HCT116 (cell line): ENCODE measurements around the gene HK2. TPM values are rescaled to one million over a fixed set of nuclear protein-coding genes. Genes with fewer than 3 reads are reported as not detected.

Experiments
- ATAC-seq: fragments of 200-7000 bp; cut with Tn5 transposase; 2 replicates; pipeline ENCODE4 v1.9.1; 2020; ENCODE audit warnings: mild to moderate bottlenecking, moderate library complexity
- BruUV-seq: library from RNA; stranded (reverse); fragments of 400-500 nt; replicated peaks from 2 replicates; lab custom pipeline; 2021; lab: Mats Ljungman, UMichigan
- CTCF ChIA-PET: fragments of 300-600 bp; sonication (Branson Sonifier 250); formaldehyde crosslinking; loops from one replicate; lab custom pipeline; 2021; ENCODE audit warnings: antibody characterized with exemption; lab: Charles Lee
- POLR2A ChIA-PET: fragments of 300-600, 350-600 bp; sonication (Branson Sonifier 250); formaldehyde crosslinking; loops from one replicate; lab custom pipeline; 2021; ENCODE audit warnings: antibody characterized with exemption; lab: Charles Lee
- RAD21 ChIA-PET, 2 experiments: fragments of 300-600 bp; sonication (Branson Sonifier 250); formaldehyde crosslinking; loops; one replicate each; lab custom pipeline; 2023; ENCODE audit warnings: low total read pairs in 2 of 2; ENCODE audit not compliant: uncharacterized antibody in 2 of 2, unreplicated experiment in 2 of 2, low non-redundant PET in 1 of 2; lab: Charles Lee
- DNase-seq: peaks from one replicate; pipeline ENCODE4 v3.0.0-alpha.2; 2010; ENCODE audit warnings: low read depth, low spot score
- H2AFZ ChIP-seq: fragments of 200-600 bp; shearing (Covaris generic), sonication (generic); 2 replicates; pipeline ENCODE4 v1.6.1; 2017; ENCODE audit warnings: low read depth, mixed run types, mixed read lengths, antibody characterized with exemption, low read length; ENCODE audit not compliant: poor library complexity, severe bottlenecking
- H3K27ac ChIP-seq: 2 replicates; pipeline ENCODE4 v1.5.1; 2012; ENCODE audit warnings: low read depth, low read length
- H3K27me3 ChIP-seq: fragments of 200-600 bp; sonication (generic); 2 replicates; pipeline ENCODE4 v1.6.1; 2016; ENCODE audit warnings: mixed run types, low read length, mixed read lengths; ENCODE audit not compliant: insufficient read depth
- H3K36me3 ChIP-seq, 2 experiments: fragments of 200-500 bp in 1 of 2; fragments of 200-600 bp in 1 of 2; sonication (Bioruptor generic) in 1 of 2; sonication (generic) in 1 of 2; 2 replicates each; pipeline versions ENCODE4 v1.5.1 to v1.6.1; 2014 to 2016; ENCODE audit warnings: low read length in 2 of 2, inconsistent platforms in 1 of 2, mixed read lengths in 1 of 2, mixed run types in 1 of 2; ENCODE audit not compliant: insufficient read depth in 2 of 2, control insufficient read depth in 1 of 2
- H3K4me1 ChIP-seq, 2 experiments: fragments of 200-600 bp in 1 of 2; sonication (generic) in 1 of 2; 2 replicates each; pipeline versions ENCODE4 v1.5.1 to v1.6.1; 2012 to 2017; ENCODE audit warnings: low read length in 2 of 2, inconsistent platforms in 1 of 2, mild to moderate bottlenecking in 1 of 2, mixed read lengths in 1 of 2, mixed run types in 1 of 2, moderate library complexity in 1 of 2; ENCODE audit not compliant: insufficient read depth in 2 of 2, control insufficient read depth in 1 of 2
- H3K4me2 ChIP-seq: fragments of 200-600 bp; sonication (generic); 2 replicates; pipeline ENCODE4 v1.6.1; 2017; ENCODE audit warnings: mixed run types, low read length, mixed read lengths
- H3K4me3 ChIP-seq, 2 experiments: fragments of 200-600 bp in 1 of 2; sonication (generic) in 1 of 2; replicated peaks in 1 of 2; 2 replicates each; pipeline ENCODE4 v1.5.1; 2011 to 2016; ENCODE audit warnings: low read length in 2 of 2, control low read depth in 1 of 2, low read depth in 1 of 2, mild to moderate bottlenecking in 1 of 2, mixed read lengths in 1 of 2, mixed run types in 1 of 2
- H3K79me2 ChIP-seq: fragments of 200-600 bp; sonication (generic); 2 replicates; pipeline ENCODE4 v1.6.1; 2017; ENCODE audit warnings: mild to moderate bottlenecking, mixed run types, low read length, moderate library complexity, mixed read lengths; ENCODE audit not compliant: insufficient read depth
- H3K9ac ChIP-seq: fragments of 200-600 bp; sonication (generic); 2 replicates; pipeline ENCODE4 v1.6.1; 2016; ENCODE audit warnings: low read length, mixed read lengths
- H3K9me2 ChIP-seq: fragments of 200-600 bp; sonication (generic), shearing (Covaris generic); 2 replicates; pipeline ENCODE4 v1.6.1; 2017; ENCODE audit warnings: mixed run types, mild to moderate bottlenecking, moderate library complexity; ENCODE audit not compliant: insufficient read depth
- H3K9me3 ChIP-seq, 2 experiments: fragments of 200-500 bp in 1 of 2; fragments of 200-600 bp in 1 of 2; sonication (Bioruptor generic) in 1 of 2; sonication (generic) in 1 of 2; 2 replicates each; pipeline ENCODE4 v1.6.1; 2014 to 2017; ENCODE audit warnings: low read length in 2 of 2, mixed read lengths in 2 of 2, inconsistent platforms in 1 of 2, low read depth in 1 of 2, mild to moderate bottlenecking in 1 of 2, mixed run types in 1 of 2, moderate library complexity in 1 of 2; ENCODE audit not compliant: control insufficient read depth in 1 of 2, insufficient read depth in 1 of 2
- H4K20me1 ChIP-seq: fragments of 200-600 bp; sonication (generic), shearing (Covaris generic); 2 replicates; pipeline ENCODE4 v1.6.1; 2017; ENCODE audit warnings: mixed run types, mild to moderate bottlenecking, moderate library complexity; ENCODE audit not compliant: insufficient read depth
- CTCF ChIP-seq, 3 experiments: fragments of 200-600 bp in 1 of 3; sonication (generic) in 1 of 3; IDR thresholded peaks in 2 of 3; conservative IDR thresholded peaks in 1 of 3; 2 replicates each; pipeline ENCODE4 v1.5.1; 2012 to 2017; ENCODE audit warnings: low read depth in 2 of 3, low read length in 2 of 3, antibody characterized with exemption in 1 of 3, borderline replicate concordance in 1 of 3, control low read depth in 1 of 3, mild to moderate bottlenecking in 1 of 3, mixed read lengths in 1 of 3, mixed run types in 1 of 3, moderate library complexity in 1 of 3; ENCODE audit not compliant: insufficient read depth in 1 of 3
- EGR1 ChIP-seq: IDR thresholded peaks from 2 replicates; pipeline ENCODE4 v1.6.1; 2012; ENCODE audit warnings: low read depth
- ELF1 ChIP-seq: IDR thresholded peaks from 2 replicates; pipeline ENCODE4 v1.6.1; 2012; ENCODE audit warnings: low read depth, borderline replicate concordance
- FOSL1 ChIP-seq: IDR thresholded peaks from 2 replicates; pipeline ENCODE4 v1.6.1; 2012; ENCODE audit warnings: low read depth
- MAX ChIP-seq: IDR thresholded peaks from 2 replicates; pipeline ENCODE4 v1.6.1; 2012
- POLR2A ChIP-seq: IDR thresholded peaks from 2 replicates; pipeline ENCODE4 v1.7.0; 2011; ENCODE audit warnings: borderline replicate concordance; ENCODE audit not compliant: insufficient read depth, insufficient read length; ENCODE audit errors: extremely low read depth
- POLR2AphosphoS5 ChIP-seq: IDR thresholded peaks from 2 replicates; pipeline ENCODE4 v1.6.1; 2011; ENCODE audit warnings: mild to moderate bottlenecking, low read depth, low read length, moderate library complexity
- SIN3A ChIP-seq: IDR thresholded peaks from 2 replicates; pipeline ENCODE4 v1.6.1; 2012; ENCODE audit warnings: low read depth
- SP1 ChIP-seq: IDR thresholded peaks from 2 replicates; pipeline ENCODE4 v1.6.1; 2012; ENCODE audit warnings: low read depth
- SRF ChIP-seq: IDR thresholded peaks from 2 replicates; pipeline ENCODE4 v1.6.1; 2012; ENCODE audit warnings: low read depth
- YY1 ChIP-seq: IDR thresholded peaks from 2 replicates; pipeline ENCODE4 v1.6.1; 2011; ENCODE audit warnings: low read length, low read depth, moderate library complexity, mild to moderate bottlenecking; ENCODE audit not compliant: insufficient replicate concordance; ENCODE audit errors: extremely low read depth
- ZFX ChIP-seq: fragments of 450-650 bp; IDR thresholded peaks from 2 replicates; pipeline ENCODE4 v1.6.1; 2017
- ZNF274 ChIP-seq: fragments of 200-500 bp; sonication (Bioruptor generic); IDR thresholded peaks from 2 replicates; pipeline ENCODE4 v1.6.1; 2014; ENCODE audit warnings: mild to moderate bottlenecking, low read depth, low read length, inconsistent platforms
- intact Hi-C: fragments of 100-400 bp; cut with micrococcal nuclease; formaldehyde crosslinking; loops from 2 replicates; pipeline ENCODE4 v1.10.0; 2022
- total RNA-seq: library from RNA; stranded (reverse); gene quantifications from one replicate; pipeline ENCODE4 v1.2.1, GENCODE V29; 2021; ENCODE audit not compliant: unreplicated experiment
- TF ChIP-seq, protein P1 (sequence below): IDR thresholded peaks from 2 replicates; pipeline ENCODE4 v1.6.1; 2011; ENCODE audit warnings: mild to moderate bottlenecking, low read length, moderate library complexity; ENCODE audit not compliant: insufficient replicate concordance; ENCODE audit errors: extremely low read depth
- TF ChIP-seq, protein P2 (sequence below): IDR thresholded peaks from 2 replicates; pipeline ENCODE4 v1.6.1; 2012; ENCODE audit warnings: low read depth

Gene HK2
- total RNA-seq, 1 experiment from 2014 or later = 42.5 TPM

GRCh38 chr2:74922592-74923227, 88.8 kb downstream of the HK2 start:
- no peak overlapping the region for H2AFZ ChIP-seq
- ATAC-seq = no peak
- peaks cover 0 to 4% of the 10 kb centered on the region in 2 experiments; a peak in 1 of 4 replicates for H3K4me1 ChIP-seq
- RAD21 ChIA-PET = no interaction called here
- intact Hi-C loops = loop anchor here (5.0 kb wide), 1 partner anchor 685 kb away; no protein-coding TSS in a partner anchor
- no TSS peak for BruUV-seq
- H3K4me2 ChIP-seq = no peak overlapping the region
- H3K9ac ChIP-seq = no peak overlapping the region
- CTCF ChIA-PET = no interaction called here
- H4K20me1 ChIP-seq = no peaks in the 10 kb centered on the region
- POLR2A ChIA-PET = interaction anchor here (0.6 kb wide), 1 partner anchor 215 kb away, joined by 4 read pairs; no protein-coding TSS in a partner anchor
- no peaks in the 10 kb centered on the region for H3K9me2 ChIP-seq
- H3K9me3 ChIP-seq = no peaks in the 10 kb centered on the region
- TF ChIP-seq ZNF274 = no peak
- no peak for TF ChIP-seq ZFX
- TF ChIP-seq FOSL1 = no peak
- no peak for TF ChIP-seq CTCF (IDR thresholded peaks at IDR 0.05 in 2 of 3, conservative IDR thresholded peaks at IDR 0.05 in 1 of 3; ENCODE audit: borderline replicate concordance in 1 of 3, insufficient read depth in 1 of 3, low read depth in 2 of 3, low read length in 2 of 3)
- no peak for TF ChIP-seq MAX
- TF ChIP-seq, protein P1, sequence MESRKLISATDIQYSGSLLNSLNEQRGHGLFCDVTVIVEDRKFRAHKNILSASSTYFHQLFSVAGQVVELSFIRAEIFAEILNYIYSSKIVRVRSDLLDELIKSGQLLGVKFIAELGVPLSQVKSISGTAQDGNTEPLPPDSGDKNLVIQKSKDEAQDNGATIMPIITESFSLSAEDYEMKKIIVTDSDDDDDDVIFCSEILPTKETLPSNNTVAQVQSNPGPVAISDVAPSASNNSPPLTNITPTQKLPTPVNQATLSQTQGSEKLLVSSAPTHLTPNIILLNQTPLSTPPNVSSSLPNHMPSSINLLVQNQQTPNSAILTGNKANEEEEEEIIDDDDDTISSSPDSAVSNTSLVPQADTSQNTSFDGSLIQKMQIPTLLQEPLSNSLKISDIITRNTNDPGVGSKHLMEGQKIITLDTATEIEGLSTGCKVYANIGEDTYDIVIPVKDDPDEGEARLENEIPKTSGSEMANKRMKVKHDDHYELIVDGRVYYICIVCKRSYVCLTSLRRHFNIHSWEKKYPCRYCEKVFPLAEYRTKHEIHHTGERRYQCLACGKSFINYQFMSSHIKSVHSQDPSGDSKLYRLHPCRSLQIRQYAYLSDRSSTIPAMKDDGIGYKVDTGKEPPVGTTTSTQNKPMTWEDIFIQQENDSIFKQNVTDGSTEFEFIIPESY = no peak
- TF ChIP-seq SP1 = no peak
- no peak for TF ChIP-seq POLR2AphosphoS5
- no peak for TF ChIP-seq ELF1
- TF ChIP-seq SIN3A = no peak
- TF ChIP-seq YY1 = no peak
- TF ChIP-seq, protein P2, sequence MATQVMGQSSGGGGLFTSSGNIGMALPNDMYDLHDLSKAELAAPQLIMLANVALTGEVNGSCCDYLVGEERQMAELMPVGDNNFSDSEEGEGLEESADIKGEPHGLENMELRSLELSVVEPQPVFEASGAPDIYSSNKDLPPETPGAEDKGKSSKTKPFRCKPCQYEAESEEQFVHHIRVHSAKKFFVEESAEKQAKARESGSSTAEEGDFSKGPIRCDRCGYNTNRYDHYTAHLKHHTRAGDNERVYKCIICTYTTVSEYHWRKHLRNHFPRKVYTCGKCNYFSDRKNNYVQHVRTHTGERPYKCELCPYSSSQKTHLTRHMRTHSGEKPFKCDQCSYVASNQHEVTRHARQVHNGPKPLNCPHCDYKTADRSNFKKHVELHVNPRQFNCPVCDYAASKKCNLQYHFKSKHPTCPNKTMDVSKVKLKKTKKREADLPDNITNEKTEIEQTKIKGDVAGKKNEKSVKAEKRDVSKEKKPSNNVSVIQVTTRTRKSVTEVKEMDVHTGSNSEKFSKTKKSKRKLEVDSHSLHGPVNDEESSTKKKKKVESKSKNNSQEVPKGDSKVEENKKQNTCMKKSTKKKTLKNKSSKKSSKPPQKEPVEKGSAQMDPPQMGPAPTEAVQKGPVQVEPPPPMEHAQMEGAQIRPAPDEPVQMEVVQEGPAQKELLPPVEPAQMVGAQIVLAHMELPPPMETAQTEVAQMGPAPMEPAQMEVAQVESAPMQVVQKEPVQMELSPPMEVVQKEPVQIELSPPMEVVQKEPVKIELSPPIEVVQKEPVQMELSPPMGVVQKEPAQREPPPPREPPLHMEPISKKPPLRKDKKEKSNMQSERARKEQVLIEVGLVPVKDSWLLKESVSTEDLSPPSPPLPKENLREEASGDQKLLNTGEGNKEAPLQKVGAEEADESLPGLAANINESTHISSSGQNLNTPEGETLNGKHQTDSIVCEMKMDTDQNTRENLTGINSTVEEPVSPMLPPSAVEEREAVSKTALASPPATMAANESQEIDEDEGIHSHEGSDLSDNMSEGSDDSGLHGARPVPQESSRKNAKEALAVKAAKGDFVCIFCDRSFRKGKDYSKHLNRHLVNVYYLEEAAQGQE = no peak
- no peak for TF ChIP-seq EGR1
- TF ChIP-seq POLR2A = no peak
- no peak for TF ChIP-seq SRF
- TF ChIP-seq, all 23 proteins: peak for 0
- Histone ChIP-seq H3K4me3 (no peak overlapping the region), H3K27me3 (no peaks in the 10 kb centered on the region), H3K27ac (no peak overlapping the region), H3K36me3 (no peaks in the 10 kb centered on the region), H3K79me2 (no peaks in the 10 kb centered on the region)
- no peak for DNase-seq
